ENCODE results near the gene ZSWIM5.

ZSWIM5 gene

GRCh38 chr1:45040297-45040696 lies 166.1 kb downstream of the ZSWIM5 start (continued):
- TF ChIP-seq ZNF202 (tag by site-specific recombination; IDR thresholded peaks at IDR 0.05; ENCODE audit: borderline replicate concordance): no peak
- no peak for TF ChIP-seq ZNF768 (tag by site-specific recombination; IDR thresholded peaks at IDR 0.05)
- no peak for TF ChIP-seq KLF17 (tag by site-specific recombination; IDR thresholded peaks at IDR 0.05)

GRCh38 chr1:45038661-45039364 lies 167.6 kb downstream of the ZSWIM5 start:
- Histone ChIP-seq H3K9me3 (ENCODE audit: control insufficient read depth, insufficient read depth, low read depth, low read length) (no peaks in the 10 kb centered on the region), H3K36me3 (ENCODE audit: control insufficient read depth in 2 of 2, insufficient read depth in 1 of 2, low read length in 2 of 2) (peaks cover 0 to 21% of the 10 kb centered on the region in 2 experiments; a peak in 1 of 3 replicates), H3K4me3 (ENCODE audit: low read depth, low read length) (no peak overlapping the region), H3K27ac (ENCODE audit: extremely low read depth, low read depth, low read length) (no peak overlapping the region), H3K4me1 (ENCODE audit: control insufficient read depth, insufficient read depth, low read length) (no peaks in the 10 kb centered on the region)
- CTCF ChIA-PET: no interaction called here
- TF ChIP-seq ZFHX2 (tag by site-specific recombination; conservative IDR thresholded peaks at IDR 0.05) (no peak), ZBTB44 (tag by site-specific recombination; IDR thresholded peaks at IDR 0.05) (no peak), ZBTB10 (tag by site-specific recombination; IDR thresholded peaks at IDR 0.05) (no peak), ZNF585B (tag by site-specific recombination; IDR thresholded peaks at IDR 0.05) (no peak), MEIS1 (CRISPR knock-in tag; IDR thresholded peaks at IDR 0.05; ENCODE audit: borderline replicate concordance) (no peak), ZNF639 (tag by site-specific recombination; IDR thresholded peaks at IDR 0.05) (no peak), ZSCAN23 (tag by site-specific recombination; IDR thresholded peaks at IDR 0.05) (no peak), ZBTB8A (tag by site-specific recombination; IDR thresholded peaks at IDR 0.05) (no peak), ZNF16 (tag by site-specific recombination; IDR thresholded peaks at IDR 0.05; ENCODE audit: low read depth) (no peak), ZNF548 (tag by site-specific recombination; IDR thresholded peaks at IDR 0.05) (no peak), ZSCAN18 (tag by site-specific recombination; IDR thresholded peaks at IDR 0.05) (no peak)
- POLR2A ChIA-PET: no interaction called here

- Histone ChIP-seq H3K4me3 (ENCODE audit: low read depth, low read length) (no peak overlapping the region), H3K9me3 (ENCODE audit: control insufficient read depth, insufficient read depth, low read depth, low read length) (no peaks in the 10 kb centered on the region), H3K36me3 (ENCODE audit: control insufficient read depth in 2 of 2, insufficient read depth in 1 of 2, low read length in 2 of 2) (peaks cover 0 to 21% of the 10 kb centered on the region in 2 experiments; a peak in 1 of 3 replicates), H3K4me1 (ENCODE audit: control insufficient read depth, insufficient read depth, low read length) (no peaks in the 10 kb centered on the region), H3K27ac (ENCODE audit: extremely low read depth, low read depth, low read length) (no peak overlapping the region)
- ChIA-PET POLR2A (no interaction called here), CTCF (no interaction called here)
- TF ChIP-seq ZNF830 (tag by site-specific recombination; IDR thresholded peaks at IDR 0.05; ENCODE audit: low read depth) (no peak), SCRT2 (tag by site-specific recombination; IDR thresholded peaks at IDR 0.05) (no peak), PRDM10 (tag by site-specific recombination; IDR thresholded peaks at IDR 0.05) (0 out of 2 replicates have a peak, but pooled peaks have one; percentile 16)
Observed at GRCh38 chr1:45038240-45038639, 168.2 kb downstream of the ZSWIM5 start.

Measured in HEK293 (cell line).